ENCODE data around the gene ARSG. TPM values are rescaled to one million over a fixed set of nuclear protein-coding genes. Genes with fewer than 3 reads are reported as not detected.

ARSG gene
- total RNA-seq, 4 donors from 2014 or later = 6.1 to 8.9 (median 7.0) TPM

DNA sequence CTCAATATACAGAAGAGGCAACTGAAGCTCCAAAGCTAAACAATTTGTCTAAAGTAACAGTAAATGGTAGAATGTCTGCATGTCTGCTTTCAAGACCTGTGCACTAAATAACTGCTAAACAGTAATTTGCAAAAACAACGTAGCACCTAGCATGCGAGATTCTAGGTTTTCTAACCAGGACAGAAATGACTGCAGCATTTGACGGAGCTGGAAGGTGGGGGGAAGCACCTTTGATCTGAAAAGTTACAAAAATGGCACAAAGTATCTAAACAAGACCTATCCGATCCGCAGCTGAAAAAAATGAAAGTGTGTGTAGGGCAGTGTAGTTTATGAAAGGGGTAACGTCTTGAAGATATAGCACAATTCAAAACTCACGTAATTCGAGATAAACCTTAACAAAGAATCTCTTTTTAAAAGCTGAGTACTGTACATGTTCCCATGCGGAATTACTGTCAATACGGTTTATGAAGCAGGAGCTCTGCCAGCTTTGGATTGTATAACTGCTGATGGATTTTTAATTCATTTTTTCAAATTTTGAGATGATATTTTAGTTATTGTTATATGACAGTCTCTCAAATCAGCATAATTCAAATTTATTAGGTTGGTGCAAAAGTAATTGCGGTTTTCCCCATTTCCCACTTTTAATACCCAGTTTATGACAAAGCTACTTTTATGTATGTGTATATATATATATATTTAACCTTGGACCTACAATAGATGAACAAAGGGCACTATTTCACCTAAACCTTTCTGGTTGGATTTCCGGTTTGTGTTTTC, 167.2 kb downstream of the ARSG start:
- Histone ChIP-seq H3K4me3 (peak overlapping the region; percentile 67 to 76 (median 74)), H3K4me1 (peaks cover 14 to 67% (median 35%) of the 10 kb centered on the region in 3 donors), H3K36me3 (no peaks in the 10 kb centered on the region), H3K27ac (peak overlapping the region; percentile 79 to 95 (median 94)), H3K27me3 (no peaks in the 10 kb centered on the region), H3K9me3 (no peaks in the 10 kb centered on the region)
- no peak for DNase-seq
- TF ChIP-seq, protein P1, sequence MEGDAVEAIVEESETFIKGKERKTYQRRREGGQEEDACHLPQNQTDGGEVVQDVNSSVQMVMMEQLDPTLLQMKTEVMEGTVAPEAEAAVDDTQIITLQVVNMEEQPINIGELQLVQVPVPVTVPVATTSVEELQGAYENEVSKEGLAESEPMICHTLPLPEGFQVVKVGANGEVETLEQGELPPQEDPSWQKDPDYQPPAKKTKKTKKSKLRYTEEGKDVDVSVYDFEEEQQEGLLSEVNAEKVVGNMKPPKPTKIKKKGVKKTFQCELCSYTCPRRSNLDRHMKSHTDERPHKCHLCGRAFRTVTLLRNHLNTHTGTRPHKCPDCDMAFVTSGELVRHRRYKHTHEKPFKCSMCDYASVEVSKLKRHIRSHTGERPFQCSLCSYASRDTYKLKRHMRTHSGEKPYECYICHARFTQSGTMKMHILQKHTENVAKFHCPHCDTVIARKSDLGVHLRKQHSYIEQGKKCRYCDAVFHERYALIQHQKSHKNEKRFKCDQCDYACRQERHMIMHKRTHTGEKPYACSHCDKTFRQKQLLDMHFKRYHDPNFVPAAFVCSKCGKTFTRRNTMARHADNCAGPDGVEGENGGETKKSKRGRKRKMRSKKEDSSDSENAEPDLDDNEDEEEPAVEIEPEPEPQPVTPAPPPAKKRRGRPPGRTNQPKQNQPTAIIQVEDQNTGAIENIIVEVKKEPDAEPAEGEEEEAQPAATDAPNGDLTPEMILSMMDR (IDR thresholded peaks at IDR 0.05) = no peak
- TF ChIP-seq POLR2A (IDR thresholded peaks at IDR 0.05) = no peak
- WGBS, 2 donors = 34 to 40% methylated on average over 12 of the region's 12 CpGs
- intact Hi-C loops (cut with DNase I) = no loop called here

DNA sequence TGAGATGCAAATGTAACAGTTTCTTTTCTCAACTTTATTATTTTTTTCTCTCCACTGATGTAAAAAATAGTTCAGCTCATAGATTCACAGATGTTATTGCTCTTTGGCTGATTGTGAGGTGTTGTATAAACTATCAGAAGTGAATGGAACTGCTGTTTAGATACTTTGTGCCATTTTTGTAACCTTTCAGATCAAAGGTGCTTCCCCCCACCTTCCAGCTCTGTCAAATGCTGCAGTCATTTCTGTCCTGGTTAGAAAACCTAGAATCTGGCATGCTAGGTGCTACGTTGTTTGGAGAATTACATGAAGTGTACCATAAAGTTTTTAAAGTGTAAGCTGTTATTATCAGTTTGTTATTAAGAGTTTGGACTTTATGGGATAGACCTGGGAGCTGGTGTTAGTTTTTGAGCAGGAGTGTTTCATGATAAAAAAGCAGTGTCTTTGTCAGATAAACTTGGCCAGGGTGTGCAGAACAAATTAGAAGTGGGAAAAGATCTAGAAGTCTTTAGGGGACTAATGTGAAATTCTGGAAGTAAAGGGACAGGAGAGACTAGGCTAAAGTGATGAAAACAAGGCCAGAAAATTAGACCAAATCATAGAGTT, 167.8 kb downstream of the ARSG start:
- H3K4me1 ChIP-seq = peaks cover 14 to 65% (median 33%) of the 10 kb centered on the region in 3 donors
- 31 to 47% methylated on average over 1 of the region's 1 CpG for WGBS, 2 donors
- TF ChIP-seq POLR2A (IDR thresholded peaks at IDR 0.05) = no peak
- TF ChIP-seq, protein P1 (IDR thresholded peaks at IDR 0.05) = no peak
- H3K4me3 ChIP-seq = no peak overlapping the region
- H3K36me3 ChIP-seq = no peaks in the 10 kb centered on the region
- no peak overlapping the region for H3K27ac ChIP-seq
- intact Hi-C loops (cut with DNase I) = no loop called here
- H3K9me3 ChIP-seq = no peaks in the 10 kb centered on the region
- no peak for DNase-seq
- no peaks in the 10 kb centered on the region for H3K27me3 ChIP-seq

DNA sequence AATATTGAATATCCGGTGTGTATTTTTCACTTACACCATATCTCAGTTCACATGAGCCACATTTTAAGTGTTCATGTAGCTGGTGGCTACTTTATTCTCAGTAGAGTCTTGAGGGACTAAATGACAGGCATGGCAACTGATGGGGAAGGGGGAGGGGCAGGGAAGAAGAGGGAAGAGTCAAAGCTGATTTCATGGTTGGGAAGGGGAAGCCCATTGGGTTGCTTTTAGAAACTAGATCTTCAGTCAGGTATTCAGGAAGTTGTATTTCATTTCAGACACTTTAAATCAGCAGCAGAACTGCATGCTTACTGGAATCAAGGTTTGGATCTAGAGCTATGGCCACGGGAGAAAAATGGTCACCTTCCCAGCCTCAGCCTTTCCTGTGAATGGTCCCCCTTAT, 168.9 kb downstream of the ARSG start:
- intact Hi-C loops (cut with DNase I) = loop anchor here (10.0 kb wide), 1 partner anchor 285 kb away; no protein-coding TSS in a partner anchor

DNA sequence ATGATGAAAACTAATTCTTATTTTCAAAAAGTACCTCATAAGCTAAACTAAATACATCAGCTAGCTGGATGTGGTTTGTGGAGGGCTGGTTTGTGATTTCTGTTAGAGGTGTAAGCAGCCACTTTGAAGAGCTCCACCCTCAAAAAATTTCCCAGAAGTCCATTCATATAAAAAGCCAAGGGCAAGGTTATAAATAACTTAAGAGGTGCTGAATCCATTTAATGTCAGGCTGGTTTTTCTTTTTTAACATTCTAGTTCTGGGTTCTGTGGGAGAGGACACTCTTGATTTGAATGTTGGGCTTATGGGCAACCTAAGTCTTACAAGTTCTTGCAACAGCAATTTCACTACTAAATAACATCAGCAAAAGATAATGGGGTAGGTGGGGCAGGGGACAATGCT, 169.4 kb downstream of the ARSG start:
- no peaks in the 10 kb centered on the region for H3K27me3 ChIP-seq
- no peak overlapping the region for H3K4me3 ChIP-seq
- H3K36me3 ChIP-seq = no peaks in the 10 kb centered on the region
- intact Hi-C loops (cut with DNase I) = loop anchor here (10.0 kb wide), 1 partner anchor 286 kb away; no protein-coding TSS in a partner anchor
- no peaks in the 10 kb centered on the region for H3K9me3 ChIP-seq
- DNase-seq = no peak
- TF ChIP-seq, protein P1 (IDR thresholded peaks at IDR 0.05) = no peak
- no peak for TF ChIP-seq POLR2A (IDR thresholded peaks at IDR 0.05)
- H3K4me1 ChIP-seq = peaks cover 14 to 55% (median 29%) of the 10 kb centered on the region in 3 donors
- H3K27ac ChIP-seq = peak overlapping the region in 2 of 4 donors; percentile 34

More for the DNA sequence above, 168.9 kb downstream of the ARSG start:
- no peaks in the 10 kb centered on the region for H3K27me3 ChIP-seq
- WGBS, 2 donors = 75 to 83% methylated on average over 2 of the region's 2 CpGs
- TF ChIP-seq POLR2A (IDR thresholded peaks at IDR 0.05) = no peak
- TF ChIP-seq, protein P1 (IDR thresholded peaks at IDR 0.05) = no peak
- peak overlapping the region in 1 of 4 donors; percentile 34 for H3K27ac ChIP-seq
- H3K4me1 ChIP-seq = peaks cover 14 to 59% (median 33%) of the 10 kb centered on the region in 3 donors
- no peak for DNase-seq
- no peaks in the 10 kb centered on the region for H3K9me3 ChIP-seq
- no peak overlapping the region for H3K4me3 ChIP-seq
- no peaks in the 10 kb centered on the region for H3K36me3 ChIP-seq

DNA sequence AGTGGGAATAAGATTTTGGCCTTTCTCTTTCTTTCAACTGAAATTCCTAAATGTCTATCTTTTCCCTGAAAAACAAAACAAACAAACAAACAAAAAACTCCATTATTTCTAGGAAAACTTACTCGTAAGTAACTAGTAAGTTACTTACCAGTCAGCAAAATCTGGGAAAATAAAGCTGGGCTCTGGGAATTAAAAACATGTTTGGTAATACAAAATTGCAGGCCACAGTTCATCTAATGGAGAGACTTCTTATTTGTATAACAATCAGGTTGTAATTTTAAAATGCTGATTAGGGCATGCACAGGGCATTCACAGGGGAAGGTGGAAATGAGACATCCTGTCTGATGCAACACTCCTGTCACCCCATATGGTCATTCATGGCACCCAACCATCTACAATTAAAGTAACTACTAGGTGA, 169.8 kb downstream of the ARSG start:
- intact Hi-C loops (cut with DNase I) = loop anchor here (10.0 kb wide), 1 partner anchor 286 kb away; no protein-coding TSS in a partner anchor
- peak overlapping the region in 2 of 4 donors; percentile 34 for H3K27ac ChIP-seq
- H3K27me3 ChIP-seq = no peaks in the 10 kb centered on the region
- no peak overlapping the region for H3K4me3 ChIP-seq
- peaks cover 12 to 55% (median 27%) of the 10 kb centered on the region in 3 donors for H3K4me1 ChIP-seq
- H3K9me3 ChIP-seq = no peaks in the 10 kb centered on the region
- H3K36me3 ChIP-seq = no peaks in the 10 kb centered on the region
- TF ChIP-seq POLR2A (IDR thresholded peaks at IDR 0.05) = no peak
- TF ChIP-seq, protein P1 (IDR thresholded peaks at IDR 0.05) = no peak
- DNase-seq = no peak
- WGBS, 2 donors = 87 to 92% methylated on average over 1 of the region's 1 CpG
